Body of pancreas (tissue), 4 donors: ENCODE data around the gene AHR. TPM values are rescaled to one million over a fixed set of nuclear protein-coding genes. Genes with fewer than 3 reads are reported as not detected.

Experiments used
- ATAC-seq: fragments of 150-250 bp; one replicate; pipeline ENCODE4 v1.9.1; 2016
- DNase-seq, 4 donors: peaks; one replicate each; pipeline ENCODE4 v3.0.0-alpha.2; 2019
- H3K27ac ChIP-seq, 4 donors: fragments of 200-600 bp; sonication (generic); 1 replicate in 3 of 4; 2 replicates in 1 of 4; pipeline versions ENCODE4 v1.5.1 to v1.6.1; 2016 to 2019; ENCODE audit warnings: mild to moderate bottlenecking in 1 of 4, mixed read lengths in 1 of 4, moderate library complexity in 1 of 4
- H3K27me3 ChIP-seq, 2 donors: fragments of 200-600 bp; sonication (generic); one replicate each; pipeline ENCODE4 v1.6.0; 2016; ENCODE audit warnings: mild to moderate bottlenecking in 1 of 2
- H3K36me3 ChIP-seq, 2 donors: fragments of 200-600 bp; sonication (generic); replicated peaks in 1 of 2; 2 replicates each; pipeline ENCODE4 v1.5.1; 2016; ENCODE audit warnings: low read depth in 2 of 2; ENCODE audit not compliant: insufficient read depth in 1 of 2
- H3K4me1 ChIP-seq: fragments of 200-600 bp; sonication (generic); one replicate; pipeline ENCODE4 v1.6.0; 2016
- H3K4me3 ChIP-seq, 2 donors: fragments of 200-600 bp; sonication (generic); 1 replicate in 1 of 2; 2 replicates in 1 of 2; pipeline ENCODE4 v1.5.1; 2016 to 2019
- H3K9me3 ChIP-seq, 3 donors: fragments of 200-600 bp; sonication (generic); 1 replicate in 2 of 3; 2 replicates in 1 of 3; pipeline ENCODE4 v1.5.1; 2016
- CTCF ChIP-seq, 7 experiments: fragments of 450-650 bp in 4 of 7; fragments of 200-600 bp in 3 of 7; sonication (generic) in 3 of 7; IDR thresholded peaks; one replicate each; pipeline ENCODE4 v1.5.1; 2016 to 2019; ENCODE audit warnings: antibody characterized with exemption in 7 of 7
- POLR2A ChIP-seq, 3 donors: fragments of 450-650 bp; IDR thresholded peaks; one replicate each; pipeline ENCODE4 v1.6.1; 2016; ENCODE audit warnings: antibody characterized with exemption in 3 of 3, mild to moderate bottlenecking in 2 of 3
- WGBS, 2 donors: methylation state at CpG; one replicate each; pipeline ENCODE4 v1.1.5; 2017; 5-methylcytosine and 5-hydroxymethylcytosine counted together
- intact Hi-C: fragments of 100-400 bp; cut with DNase I; formaldehyde crosslinking; loops from one replicate; pipeline ENCODE4 v1.15.1; 2023
- total RNA-seq, 2 donors: library from RNA; depleted of rRNA; stranded (reverse); fragments of >200 nt; gene quantifications; one replicate each; pipeline ENCODE4 v1.1.0, GENCODE V29; 2016

Gene AHR
- total RNA-seq, 2 donors from 2014 or later: 29.7 to 42.0 TPM

- WGBS, 2 donors: 1% methylated on average over 13 of the region's 13 CpGs
- TF ChIP-seq POLR2A (IDR thresholded peaks at IDR 0.05) (no peak), CTCF (IDR thresholded peaks at IDR 0.05) (no peak)
- intact Hi-C loops: no loop called here
- Histone ChIP-seq H3K27ac (peak overlapping the region; percentile 6 to 99 (median 94)), H3K36me3 (no peaks in the 10 kb centered on the region), H3K9me3 (peaks cover 0 to 4% (median 0%) of the 10 kb centered on the region in 3 donors), H3K27me3 (no peaks in the 10 kb centered on the region), H3K4me3 (peak overlapping the region; percentile 84 to 94), H3K4me1 (peaks cover 11% of the 10 kb centered on the region)
- no peak for DNase-seq
- no peak for ATAC-seq
Observed at GRCh38 chr7:17299483-17299991, 1.1 kb downstream of the AHR start.

GRCh38 chr7:17300012-17300411 lies 1.6 kb downstream of the AHR start:
- H3K27me3 ChIP-seq: no peaks in the 10 kb centered on the region
- H3K36me3 ChIP-seq: no peaks in the 10 kb centered on the region
- intact Hi-C loops: no loop called here
- TF ChIP-seq POLR2A (IDR thresholded peaks at IDR 0.05): no peak
- no peak for TF ChIP-seq CTCF (IDR thresholded peaks at IDR 0.05)
- H3K9me3 ChIP-seq: peaks cover 0 to 4% (median 0%) of the 10 kb centered on the region in 3 donors
- H3K4me3 ChIP-seq: peak overlapping the region; percentile 84 to 94
- peak overlapping the region; percentile 6 to 99 (median 94) for H3K27ac ChIP-seq
- WGBS, 2 donors: 10 to 12% methylated on average over 5 of the region's 5 CpGs
- DNase-seq (no peak), ATAC-seq (no peak)
- peaks cover 15% of the 10 kb centered on the region for H3K4me1 ChIP-seq

- TF ChIP-seq CTCF (IDR thresholded peaks at IDR 0.05) (no peak), POLR2A (IDR thresholded peaks at IDR 0.05) (no peak)
- H3K27ac ChIP-seq: peak overlapping the region in 1 of 4 donors; percentile 99
- H3K27me3 ChIP-seq: no peaks in the 10 kb centered on the region
- 66 to 78% methylated on average over 1 of the region's 1 CpG for WGBS, 2 donors
- peaks cover 0 to 4% (median 0%) of the 10 kb centered on the region in 3 donors for H3K9me3 ChIP-seq
- H3K36me3 ChIP-seq: no peaks in the 10 kb centered on the region
- DNase-seq: no peak
- no peak overlapping the region for H3K4me3 ChIP-seq
- H3K4me1 ChIP-seq: peaks cover 19% of the 10 kb centered on the region
- ATAC-seq: no peak
- intact Hi-C loops: no loop called here
Observed at GRCh38 chr7:17300437-17300836, 2.0 kb downstream of the AHR start.

- 12 to 15% methylated on average over 2 of the region's 2 CpGs for WGBS, 2 donors
Observed at GRCh38 chr7:17301471-17302456, 3.3 kb downstream of the AHR start.

More at GRCh38 chr7:17301471-17302456, 3.3 kb downstream of the AHR start:
- H3K4me1 ChIP-seq: peaks cover 32% of the 10 kb centered on the region
- H3K4me3 ChIP-seq: no peak overlapping the region
- ATAC-seq (no peak), DNase-seq (peak; percentile 40 to 61 (median 48))
- TF ChIP-seq POLR2A (IDR thresholded peaks at IDR 0.05) (no peak), CTCF (IDR thresholded peaks at IDR 0.05) (peak; percentile 30 to 71 (median 56))
- peaks cover 0 to 4% (median 0%) of the 10 kb centered on the region in 3 donors for H3K9me3 ChIP-seq
- no peaks in the 10 kb centered on the region for H3K36me3 ChIP-seq
- H3K27me3 ChIP-seq: no peaks in the 10 kb centered on the region
- intact Hi-C loops: no loop called here
- H3K27ac ChIP-seq: no peak overlapping the region
